IPS DF 6.9 (cell line): ENCODE measurements around the gene JAKMIP3.

Source experiments
- DNase-seq: peaks from one replicate; pipeline ENCODE4 v3.0.0-alpha.2; 2013; ENCODE audit warnings: low read depth, low spot score
- H3K27ac ChIP-seq: one replicate; pipeline ENCODE4 v1.5.1; 2013; ENCODE audit warnings: low read length, control low read depth
- H3K27me3 ChIP-seq: 2 replicates; pipeline ENCODE4 v1.6.1; 2013; ENCODE audit warnings: mild to moderate bottlenecking, low read length; ENCODE audit not compliant: control insufficient read depth, insufficient read depth
- H3K36me3 ChIP-seq: 2 replicates; pipeline ENCODE4 v1.6.1; 2013; ENCODE audit warnings: low read length; ENCODE audit not compliant: control insufficient read depth, insufficient read depth
- H3K4me1 ChIP-seq: 2 replicates; pipeline ENCODE4 v1.6.1; 2013; ENCODE audit warnings: low read length; ENCODE audit not compliant: control insufficient read depth, insufficient read depth
- H3K4me3 ChIP-seq: 2 replicates; pipeline ENCODE4 v1.5.1; 2013; ENCODE audit warnings: mild to moderate bottlenecking, low read length
- H3K9me3 ChIP-seq: 2 replicates; pipeline ENCODE4 v1.6.1; 2013; ENCODE audit warnings: low read length, inconsistent platforms; ENCODE audit not compliant: control insufficient read depth, insufficient read depth
- WGBS: extraction: QIAGEN DNeasy Blood & Tissue Kit; methylation state at CpG from one replicate; pipeline ENCODE4 v1.1.7; 2013; ENCODE audit warnings: mixed read lengths, missing lambda C conversion rate; ENCODE audit not compliant: insufficient read length, insufficient coverage; 5-methylcytosine and 5-hydroxymethylcytosine counted together

Gene JAKMIP3

DNA sequence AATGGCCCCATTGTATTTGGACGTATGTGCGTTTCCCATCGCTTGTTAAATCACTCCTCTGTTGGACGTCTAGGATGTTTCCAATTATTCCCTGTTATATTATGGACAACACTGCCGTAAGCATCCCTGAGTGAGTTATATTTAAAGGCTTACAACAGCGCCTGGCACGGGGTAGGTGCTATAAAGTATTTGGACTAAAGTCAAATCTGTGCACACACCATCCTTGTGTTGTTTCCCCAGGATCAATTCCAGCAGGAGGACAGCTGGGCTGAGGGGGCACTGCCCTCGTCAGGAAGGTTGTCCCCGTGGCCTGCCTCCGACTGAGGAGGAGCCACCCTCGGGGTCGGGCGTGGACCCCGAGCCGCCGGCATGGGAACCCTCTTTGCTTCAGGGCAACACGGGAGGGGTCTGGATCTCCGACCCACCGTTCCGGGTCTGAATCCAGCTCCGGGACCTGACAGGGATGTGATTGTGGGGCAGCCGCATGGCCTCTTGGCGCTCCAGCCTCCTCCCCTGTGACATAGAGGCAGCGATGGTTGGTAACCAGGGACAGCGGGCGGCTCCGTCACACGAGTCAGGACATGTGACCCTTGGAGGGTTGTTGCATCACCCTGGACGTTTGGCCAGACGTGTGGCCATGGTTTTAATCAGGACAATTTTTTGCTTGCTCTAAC lies 1.5 kb upstream of the JAKMIP3 start:
- H3K36me3 ChIP-seq, result no peaks in the 10 kb centered on the region
- H3K4me3 ChIP-seq, result no peak overlapping the region
- no CpG with 5 or more reads among the region's 30 CpGs for WGBS
- no peaks in the 10 kb centered on the region for H3K27me3 ChIP-seq
- no peaks in the 10 kb centered on the region for H3K9me3 ChIP-seq
- no peak overlapping the region for H3K27ac ChIP-seq
- peaks cover 12% of the 10 kb centered on the region; the same call in 1 of the 2 replicates for H3K4me1 ChIP-seq
- no peak for DNase-seq

DNA sequence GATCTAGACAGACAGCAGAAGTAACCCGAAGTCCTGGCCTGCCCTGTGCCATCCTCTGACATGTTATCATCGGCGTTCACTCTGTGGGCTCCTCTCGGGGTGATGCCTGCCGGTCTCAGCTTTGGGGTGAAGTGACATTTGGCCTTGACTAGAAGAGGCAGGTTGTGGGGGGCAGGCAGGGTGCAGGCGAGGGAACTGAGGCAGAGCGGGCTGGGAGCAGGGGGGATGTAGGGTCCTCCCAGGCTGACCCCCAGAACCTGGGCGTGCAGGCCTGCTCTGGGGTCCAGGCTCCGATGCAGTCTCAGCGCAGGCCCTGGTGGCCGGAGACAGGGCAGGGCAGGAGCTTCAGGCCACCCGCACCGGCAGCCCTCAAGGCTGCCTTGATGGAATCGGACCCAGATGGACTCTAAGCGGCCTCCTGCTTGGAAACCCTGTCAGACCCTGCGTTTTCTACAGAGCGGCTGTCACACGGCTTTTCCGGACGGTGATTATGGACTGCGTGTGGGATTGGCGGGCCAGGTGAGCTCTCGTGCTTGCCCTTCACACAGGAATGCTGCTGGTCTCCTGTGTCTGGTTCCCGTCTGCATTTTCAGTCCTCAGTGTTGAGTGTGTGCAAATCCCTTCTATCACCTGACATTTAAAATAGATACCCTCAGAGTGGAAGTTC lies 842 bp upstream of the JAKMIP3 start:
- Histone ChIP-seq H3K36me3 (no peaks in the 10 kb centered on the region), H3K9me3 (no peaks in the 10 kb centered on the region), H3K27ac (no peak overlapping the region), H3K4me1 (peaks cover 12% of the 10 kb centered on the region; the same call in 1 of the 2 replicates), H3K27me3 (no peaks in the 10 kb centered on the region), H3K4me3 (no peak overlapping the region)
- whole genome bisulfite sequencing, result no CpG with 5 or more reads among the region's 24 CpGs
- DNase-seq, result no peak

DNA sequence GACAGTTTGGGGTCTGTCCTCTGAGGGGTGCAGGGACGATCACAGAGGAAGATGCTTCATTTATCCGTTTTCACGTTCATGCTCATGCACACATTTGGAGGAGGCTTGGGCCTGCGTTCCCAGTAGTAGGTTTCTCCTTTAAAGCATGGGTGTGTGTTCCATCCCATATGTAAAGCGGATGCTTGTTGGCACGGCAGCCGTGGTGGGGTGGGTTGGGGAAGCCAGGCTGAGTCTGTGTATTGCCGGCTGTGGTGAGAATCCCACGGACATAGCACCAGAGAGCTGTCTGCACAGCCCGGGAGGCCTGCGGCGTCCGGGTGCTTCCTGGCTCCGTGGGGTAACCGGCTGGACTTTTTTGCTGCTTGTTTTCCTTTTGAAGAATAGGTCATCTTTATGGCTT lies 440 bp downstream of the JAKMIP3 start:
- Histone ChIP-seq H3K27ac (no peak overlapping the region), H3K27me3 (no peaks in the 10 kb centered on the region), H3K9me3 (no peaks in the 10 kb centered on the region), H3K4me3 (no peak overlapping the region), H3K36me3 (no peaks in the 10 kb centered on the region), H3K4me1 (peaks cover 12% of the 10 kb centered on the region; the same call in 1 of the 2 replicates)
- no peak for DNase-seq
- WGBS, result no CpG with 5 or more reads among the region's 15 CpGs

DNA sequence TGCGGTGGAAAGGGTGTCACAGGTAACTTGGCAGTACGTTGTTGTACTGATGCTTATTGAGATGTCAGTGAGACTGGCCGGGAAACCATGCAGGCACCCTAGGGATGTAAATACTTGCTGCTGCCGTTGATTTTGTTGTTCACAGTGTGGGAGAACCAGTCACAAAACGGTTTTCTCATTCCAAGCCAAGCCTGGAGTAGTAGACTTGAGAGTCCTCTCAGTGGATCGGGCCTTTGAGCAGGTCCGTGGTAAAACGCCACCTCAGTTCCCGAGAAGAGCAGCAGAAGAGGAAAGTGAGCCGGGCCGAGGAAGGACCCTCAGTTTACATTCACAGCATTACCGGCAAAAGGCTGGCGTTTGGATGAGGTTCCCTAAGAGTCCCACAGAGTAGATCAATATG lies 1.1 kb downstream of the JAKMIP3 start:
- DNase-seq, result no peak
- no peaks in the 10 kb centered on the region for H3K36me3 ChIP-seq
- no CpG with 5 or more reads among the region's 13 CpGs for WGBS
- no peak overlapping the region for H3K4me3 ChIP-seq
- no peaks in the 10 kb centered on the region for H3K9me3 ChIP-seq
- H3K27ac ChIP-seq, result no peak overlapping the region
- peaks cover 12% of the 10 kb centered on the region; the same call in 1 of the 2 replicates for H3K4me1 ChIP-seq
- no peaks in the 10 kb centered on the region for H3K27me3 ChIP-seq

DNA sequence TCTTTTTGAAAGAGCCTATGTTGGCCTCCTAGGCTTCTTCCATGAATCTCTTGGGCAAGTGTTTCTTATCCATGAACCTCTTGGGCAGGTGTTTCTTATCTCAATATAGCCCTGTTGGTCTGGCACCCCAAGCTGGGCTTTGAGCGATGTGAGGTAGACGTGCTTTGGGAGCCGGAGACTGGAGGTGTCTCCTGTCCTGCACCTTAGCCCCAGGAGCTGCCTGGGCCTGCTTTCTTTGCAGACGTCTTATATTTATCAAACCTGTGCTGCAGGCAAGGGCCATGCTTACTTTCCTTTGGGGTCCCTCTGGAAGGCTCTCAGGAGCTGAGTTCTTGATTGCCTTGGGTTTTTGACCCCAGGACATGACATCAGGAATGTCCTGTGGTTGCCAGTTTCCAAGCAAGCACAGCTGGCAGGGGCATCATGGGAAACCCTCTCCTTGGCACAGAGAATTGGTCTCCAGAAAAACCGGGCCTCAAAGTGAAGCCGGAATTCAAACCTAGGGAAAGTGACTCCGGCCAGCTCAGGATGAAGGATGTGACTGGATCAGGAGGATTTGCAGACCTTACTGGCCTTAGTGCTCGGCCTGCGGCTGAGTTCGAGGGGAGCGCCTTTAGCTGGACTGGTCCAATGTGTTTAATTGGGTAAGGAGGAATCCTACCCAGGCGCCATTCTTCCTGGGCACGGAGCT lies 2.8 kb downstream of the JAKMIP3 start:
- no peak for DNase-seq
- no peak overlapping the region for H3K27ac ChIP-seq
- H3K27me3 ChIP-seq, result no peaks in the 10 kb centered on the region
- H3K9me3 ChIP-seq, result no peaks in the 10 kb centered on the region
- H3K36me3 ChIP-seq, result no peaks in the 10 kb centered on the region
- WGBS, result no CpG with 5 or more reads among the region's 13 CpGs
- H3K4me3 ChIP-seq, result no peak overlapping the region
- peaks cover 12% of the 10 kb centered on the region; the same call in 1 of the 2 replicates for H3K4me1 ChIP-seq

DNA sequence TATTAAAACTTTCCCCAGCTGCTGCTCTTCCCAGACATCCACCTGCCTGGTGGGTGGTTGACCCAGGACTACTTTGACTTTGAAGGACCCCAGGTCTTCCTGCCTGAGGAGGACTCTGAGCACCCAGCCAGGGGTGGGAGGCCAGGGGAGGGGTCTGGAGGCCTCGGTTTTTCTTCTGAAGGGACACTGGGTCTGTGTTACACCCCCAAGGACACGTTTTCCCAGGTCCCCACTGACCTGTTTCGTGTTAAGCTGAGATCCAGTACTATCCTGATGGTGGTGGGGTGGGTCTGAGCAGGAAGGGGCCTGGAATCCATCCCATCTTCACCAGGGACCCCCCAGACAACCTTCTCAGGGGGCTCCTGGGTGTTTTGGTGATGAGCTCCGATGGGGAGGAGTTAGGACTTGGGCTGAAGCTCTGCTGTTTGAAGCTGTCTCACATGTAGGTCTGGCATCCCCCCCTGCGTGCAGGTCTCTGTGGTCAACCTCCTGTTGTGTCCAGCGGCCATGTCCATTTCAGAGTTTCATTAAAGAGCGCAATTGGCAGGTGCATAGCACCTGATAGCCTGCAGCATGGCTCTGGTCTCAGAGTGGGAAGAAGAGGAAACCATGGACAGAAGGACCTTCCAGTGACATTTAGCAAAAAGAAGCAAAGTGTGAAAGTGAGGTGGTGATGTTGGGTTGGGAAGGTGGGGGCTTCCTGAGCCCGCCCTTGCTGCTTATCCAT lies 3.5 kb downstream of the JAKMIP3 start:
- no CpG with 5 or more reads among the region's 8 CpGs for WGBS
- Histone ChIP-seq H3K9me3 (no peaks in the 10 kb centered on the region), H3K27me3 (no peaks in the 10 kb centered on the region), H3K4me3 (no peak overlapping the region), H3K27ac (no peak overlapping the region), H3K36me3 (no peaks in the 10 kb centered on the region), H3K4me1 (peaks cover 12% of the 10 kb centered on the region; the same call in 1 of the 2 replicates)
- no peak for DNase-seq

DNA sequence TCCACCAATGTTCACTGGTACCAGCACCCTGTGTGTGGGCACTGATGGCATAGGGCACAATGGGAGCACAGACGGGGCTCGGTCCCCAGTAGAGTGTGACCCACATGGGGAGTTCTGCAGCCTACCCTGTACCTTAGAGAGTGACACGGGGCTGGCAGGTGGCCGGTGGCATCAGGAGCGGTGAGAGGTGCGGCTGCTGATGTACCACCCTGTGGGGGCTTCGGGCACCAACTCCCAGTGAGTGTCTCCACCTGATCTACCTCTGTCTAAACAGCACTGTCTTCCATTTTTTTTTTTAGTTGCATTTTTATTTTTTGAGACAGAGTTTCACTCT lies 4.1 kb downstream of the JAKMIP3 start:
- Histone ChIP-seq H3K9me3 (no peaks in the 10 kb centered on the region), H3K27ac (no peak overlapping the region), H3K27me3 (no peaks in the 10 kb centered on the region), H3K4me1 (peaks cover 11% of the 10 kb centered on the region; the same call in 1 of the 2 replicates), H3K4me3 (no peak overlapping the region), H3K36me3 (no peaks in the 10 kb centered on the region)
- no CpG with 5 or more reads among the region's 7 CpGs for WGBS
- DNase-seq, result no peak

DNA sequence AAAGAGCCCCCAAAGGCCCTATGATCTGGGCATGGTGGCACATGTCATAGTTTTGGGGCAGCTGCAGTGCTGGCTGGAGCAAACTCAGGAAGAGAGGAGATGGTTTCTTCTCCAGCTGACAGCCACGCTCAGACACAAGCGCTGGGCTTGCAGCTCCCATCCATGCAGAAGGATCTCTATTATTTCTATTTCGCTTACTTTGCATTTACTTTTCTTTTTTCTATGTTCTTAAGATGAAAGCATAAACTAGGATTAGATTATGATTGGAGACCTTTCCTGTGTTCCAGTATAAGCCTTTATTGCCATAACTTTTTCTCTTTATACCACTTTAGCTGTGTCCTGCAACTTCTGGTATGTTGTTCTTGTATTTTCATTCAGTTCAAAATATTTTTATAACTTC lies 5.0 kb downstream of the JAKMIP3 start:
- H3K9me3 ChIP-seq, result no peaks in the 10 kb centered on the region
- H3K4me1 ChIP-seq, result peaks cover 5% of the 10 kb centered on the region; the same call in 1 of the 2 replicates
- no peak for DNase-seq
- WGBS, result no CpG with 5 or more reads among the region's 3 CpGs
- H3K36me3 ChIP-seq, result no peaks in the 10 kb centered on the region
- no peaks in the 10 kb centered on the region for H3K27me3 ChIP-seq
- no peak overlapping the region for H3K4me3 ChIP-seq
- H3K27ac ChIP-seq, result no peak overlapping the region

DNA sequence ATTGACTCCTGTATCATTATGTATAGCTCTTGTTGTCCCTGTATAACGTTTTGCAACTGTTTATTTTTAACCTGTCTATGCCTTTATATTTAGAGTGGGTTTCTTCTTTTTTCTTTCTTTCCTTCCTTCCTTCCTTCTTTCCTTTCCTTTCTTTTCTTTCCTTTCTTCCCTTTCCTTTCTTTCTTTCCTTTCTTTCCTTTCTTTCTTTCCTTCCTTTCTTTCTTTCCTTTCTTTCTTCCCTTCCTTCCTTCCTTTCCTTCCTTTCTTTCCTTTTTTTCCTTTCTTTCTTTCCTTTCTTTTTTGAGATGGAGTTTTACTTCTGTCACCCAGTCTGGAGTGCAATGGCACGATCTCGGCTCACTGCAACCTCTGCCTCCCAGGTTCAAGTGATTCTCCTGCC lies 5.9 kb downstream of the JAKMIP3 start:
- Histone ChIP-seq H3K4me3 (no peak overlapping the region), H3K4me1 (0 out of 2 replicates have a peak, but pooled peaks cover 2% of the 10 kb centered on the region), H3K36me3 (no peaks in the 10 kb centered on the region), H3K27ac (no peak overlapping the region), H3K9me3 (no peaks in the 10 kb centered on the region), H3K27me3 (no peaks in the 10 kb centered on the region)
- no peak for DNase-seq
- WGBS, result no CpG with 5 or more reads among the region's 3 CpGs

DNA sequence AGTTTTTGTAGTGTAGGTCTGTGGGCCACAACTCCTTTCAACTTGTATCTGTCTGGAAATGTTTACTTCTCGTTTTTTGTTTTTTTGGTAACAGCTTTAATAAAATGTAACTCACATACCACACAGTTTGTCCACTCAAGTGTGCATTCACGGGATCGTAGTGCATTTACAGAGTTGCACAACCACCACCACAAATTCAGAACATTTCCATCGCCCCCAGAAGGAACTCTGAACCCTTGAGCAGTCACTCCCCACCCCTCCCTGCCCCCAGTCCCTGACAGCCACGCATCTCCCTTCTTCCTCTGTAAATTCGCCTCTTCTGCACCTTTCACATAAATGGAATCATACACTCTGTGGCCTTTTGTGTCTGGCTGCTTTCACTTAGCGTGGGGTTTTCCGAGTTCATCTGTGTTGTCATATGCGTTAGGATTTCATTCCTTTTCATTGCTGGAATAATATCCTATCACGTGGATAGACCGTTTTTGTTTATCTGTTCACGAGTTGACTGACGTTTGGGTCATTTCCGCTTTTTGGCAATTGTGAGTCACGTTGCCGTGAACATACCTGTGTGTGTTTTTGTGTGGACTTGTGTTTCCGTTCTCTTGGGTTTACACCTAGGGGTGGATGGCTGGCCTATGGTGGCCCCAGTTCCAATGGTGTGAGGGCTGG lies 10.3 kb downstream of the JAKMIP3 start:
- H3K27ac ChIP-seq, result no peak overlapping the region
- no CpG with 5 or more reads among the region's 17 CpGs for WGBS
- H3K27me3 ChIP-seq, result no peaks in the 10 kb centered on the region
- no peaks in the 10 kb centered on the region for H3K36me3 ChIP-seq
- H3K9me3 ChIP-seq, result no peaks in the 10 kb centered on the region
- H3K4me3 ChIP-seq, result no peak overlapping the region
- DNase-seq, result no peak
- no peaks in the 10 kb centered on the region for H3K4me1 ChIP-seq
